ENCODE results near the gene SLC25A42. TPM values are rescaled to one million over a fixed set of nuclear protein-coding genes. Genes with fewer than 3 reads are reported as not detected.

SLC25A42 gene
- total RNA-seq, 1 experiment from 2014 or later: 4.5 TPM

GRCh38 chr19:19059018-19059836, 4.6 kb upstream of the SLC25A42 start:
- Histone ChIP-seq H3K9me2 (replicated peaks; ENCODE audit: insufficient read depth, low read length) (no peaks in the 10 kb centered on the region), H3K4me3 (ENCODE audit: low read length) (no peak overlapping the region), H3K36me3 (ENCODE audit: insufficient read depth, low read length) (no peaks in the 10 kb centered on the region), H3K27me3 (ENCODE audit: low read length) (no peaks in the 10 kb centered on the region), H4K20me1 (ENCODE audit: insufficient read depth, low read depth, low read length) (no peaks in the 10 kb centered on the region), H2AFZ (ENCODE audit: low read length) (no peak overlapping the region), H3K27ac (ENCODE audit: low read length) (no peak overlapping the region), H3K79me2 (ENCODE audit: low read length) (no peaks in the 10 kb centered on the region), H3K4me2 (ENCODE audit: low read depth, low read length, poor library complexity, severe bottlenecking) (no peak overlapping the region), H3K4me1 (ENCODE audit: low read length) (peaks cover 9% of the 10 kb centered on the region), H3K9me3 (ENCODE audit: low read length) (no peaks in the 10 kb centered on the region), H3K9ac (ENCODE audit: low read length) (no peak overlapping the region)
- no peak for DNase-seq

- H3K9ac ChIP-seq (ENCODE audit: low read length): no peak overlapping the region
- peaks cover 17% of the 10 kb centered on the region for H3K4me1 ChIP-seq (ENCODE audit: low read length)
- no peak overlapping the region for H3K4me2 ChIP-seq (ENCODE audit: low read depth, low read length, poor library complexity, severe bottlenecking)
- no peak overlapping the region for H3K4me3 ChIP-seq (ENCODE audit: low read length)
- no peak for DNase-seq
- no peaks in the 10 kb centered on the region for H3K79me2 ChIP-seq (ENCODE audit: low read length)
- H3K27ac ChIP-seq (ENCODE audit: low read length): no peak overlapping the region
- no peaks in the 10 kb centered on the region for H3K36me3 ChIP-seq (ENCODE audit: insufficient read depth, low read length)
- H3K9me2 ChIP-seq (replicated peaks; ENCODE audit: insufficient read depth, low read length): no peaks in the 10 kb centered on the region
- no peaks in the 10 kb centered on the region for H3K27me3 ChIP-seq (ENCODE audit: low read length)
- no peak overlapping the region for H2AFZ ChIP-seq (ENCODE audit: low read length)
- no peaks in the 10 kb centered on the region for H3K9me3 ChIP-seq (ENCODE audit: low read length)
- no peaks in the 10 kb centered on the region for H4K20me1 ChIP-seq (ENCODE audit: insufficient read depth, low read depth, low read length)
Observed at GRCh38 chr19:19059837-19060611, 3.8 kb upstream of the SLC25A42 start.

GRCh38 chr19:19061506-19061905, 2.3 kb upstream of the SLC25A42 start:
- Histone ChIP-seq H3K4me3 (ENCODE audit: low read length) (no peak overlapping the region), H3K4me2 (ENCODE audit: low read depth, low read length, poor library complexity, severe bottlenecking) (no peak overlapping the region)

GRCh38 chr19:19062454-19063182, 1.2 kb upstream of the SLC25A42 start:
- Histone ChIP-seq H3K9ac (ENCODE audit: low read length) (peak overlapping the region; percentile 53), H3K36me3 (ENCODE audit: insufficient read depth, low read length) (no peaks in the 10 kb centered on the region), H3K4me3 (ENCODE audit: low read length) (peak overlapping the region; percentile 55), H3K4me1 (ENCODE audit: low read length) (peaks cover 38% of the 10 kb centered on the region), H3K79me2 (ENCODE audit: low read length) (no peaks in the 10 kb centered on the region), H3K27ac (ENCODE audit: low read length) (no peak overlapping the region), H3K9me2 (replicated peaks; ENCODE audit: insufficient read depth, low read length) (no peaks in the 10 kb centered on the region), H4K20me1 (ENCODE audit: insufficient read depth, low read depth, low read length) (no peaks in the 10 kb centered on the region), H3K27me3 (ENCODE audit: low read length) (no peaks in the 10 kb centered on the region), H3K9me3 (ENCODE audit: low read length) (no peaks in the 10 kb centered on the region), H2AFZ (ENCODE audit: low read length) (no peak overlapping the region), H3K4me2 (ENCODE audit: low read depth, low read length, poor library complexity, severe bottlenecking) (peak overlapping the region; percentile 60)
- peak; percentile 55 for DNase-seq

More at GRCh38 chr19:19061506-19061905, 2.3 kb upstream of the SLC25A42 start:
- H3K4me1 ChIP-seq (ENCODE audit: low read length): peaks cover 26% of the 10 kb centered on the region
- no peak overlapping the region for H3K9ac ChIP-seq (ENCODE audit: low read length)
- H3K79me2 ChIP-seq (ENCODE audit: low read length): no peaks in the 10 kb centered on the region
- H3K27ac ChIP-seq (ENCODE audit: low read length): no peak overlapping the region
- no peaks in the 10 kb centered on the region for H3K9me2 ChIP-seq (replicated peaks; ENCODE audit: insufficient read depth, low read length)
- DNase-seq: no peak
- H3K36me3 ChIP-seq (ENCODE audit: insufficient read depth, low read length): no peaks in the 10 kb centered on the region
- no peaks in the 10 kb centered on the region for H3K9me3 ChIP-seq (ENCODE audit: low read length)
- no peak overlapping the region for H2AFZ ChIP-seq (ENCODE audit: low read length)
- no peaks in the 10 kb centered on the region for H3K27me3 ChIP-seq (ENCODE audit: low read length)
- H4K20me1 ChIP-seq (ENCODE audit: insufficient read depth, low read depth, low read length): no peaks in the 10 kb centered on the region

GRCh38 chr19:19064098-19064722, 416 bp downstream of the SLC25A42 start:
- H3K9me3 ChIP-seq (ENCODE audit: low read length): no peaks in the 10 kb centered on the region
- no peaks in the 10 kb centered on the region for H3K36me3 ChIP-seq (ENCODE audit: insufficient read depth, low read length)
- H3K9me2 ChIP-seq (replicated peaks; ENCODE audit: insufficient read depth, low read length): no peaks in the 10 kb centered on the region
- peak overlapping the region; percentile 78 for H3K4me2 ChIP-seq (ENCODE audit: low read depth, low read length, poor library complexity, severe bottlenecking)
- H3K4me3 ChIP-seq (ENCODE audit: low read length): peak overlapping the region; percentile 66
- peaks cover 46% of the 10 kb centered on the region for H3K4me1 ChIP-seq (ENCODE audit: low read length)
- H3K9ac ChIP-seq (ENCODE audit: low read length): peak overlapping the region; percentile 70
- H3K27me3 ChIP-seq (ENCODE audit: low read length): no peaks in the 10 kb centered on the region
- H2AFZ ChIP-seq (ENCODE audit: low read length): no peak overlapping the region
- no peaks in the 10 kb centered on the region for H4K20me1 ChIP-seq (ENCODE audit: insufficient read depth, low read depth, low read length)
- no peak for DNase-seq
- no peak overlapping the region for H3K27ac ChIP-seq (ENCODE audit: low read length)
- no peaks in the 10 kb centered on the region for H3K79me2 ChIP-seq (ENCODE audit: low read length)

- H3K4me1 ChIP-seq (ENCODE audit: low read length): peaks cover 47% of the 10 kb centered on the region
- DNase-seq: peak; percentile 57
Observed at GRCh38 chr19:19064811-19065745, 1.3 kb downstream of the SLC25A42 start.

GRCh38 chr19:19067276-19068072, 3.7 kb downstream of the SLC25A42 start:
- Histone ChIP-seq H3K9ac (ENCODE audit: low read length) (no peak overlapping the region), H3K9me3 (ENCODE audit: low read length) (no peaks in the 10 kb centered on the region), H3K79me2 (ENCODE audit: low read length) (no peaks in the 10 kb centered on the region), H3K9me2 (replicated peaks; ENCODE audit: insufficient read depth, low read length) (no peaks in the 10 kb centered on the region), H3K4me2 (ENCODE audit: low read depth, low read length, poor library complexity, severe bottlenecking) (peak overlapping the region; percentile 12), H3K4me3 (ENCODE audit: low read length) (no peak overlapping the region), H3K27ac (ENCODE audit: low read length) (no peak overlapping the region), H4K20me1 (ENCODE audit: insufficient read depth, low read depth, low read length) (no peaks in the 10 kb centered on the region), H3K36me3 (ENCODE audit: insufficient read depth, low read length) (no peaks in the 10 kb centered on the region), H2AFZ (ENCODE audit: low read length) (no peak overlapping the region), H3K27me3 (ENCODE audit: low read length) (no peaks in the 10 kb centered on the region), H3K4me1 (ENCODE audit: low read length) (peaks cover 47% of the 10 kb centered on the region)
- DNase-seq: peak; percentile 67

More at GRCh38 chr19:19064811-19065745, 1.3 kb downstream of the SLC25A42 start:
- no peaks in the 10 kb centered on the region for H3K27me3 ChIP-seq (ENCODE audit: low read length)
- no peak overlapping the region for H2AFZ ChIP-seq (ENCODE audit: low read length)
- no peaks in the 10 kb centered on the region for H4K20me1 ChIP-seq (ENCODE audit: insufficient read depth, low read depth, low read length)
- H3K79me2 ChIP-seq (ENCODE audit: low read length): no peaks in the 10 kb centered on the region
- H3K9ac ChIP-seq (ENCODE audit: low read length): peak overlapping the region; percentile 70
- H3K9me2 ChIP-seq (replicated peaks; ENCODE audit: insufficient read depth, low read length): no peaks in the 10 kb centered on the region
- H3K4me2 ChIP-seq (ENCODE audit: low read depth, low read length, poor library complexity, severe bottlenecking): peak overlapping the region; percentile 78
- no peaks in the 10 kb centered on the region for H3K36me3 ChIP-seq (ENCODE audit: insufficient read depth, low read length)
- H3K27ac ChIP-seq (ENCODE audit: low read length): no peak overlapping the region
- H3K4me3 ChIP-seq (ENCODE audit: low read length): peak overlapping the region; percentile 66
- no peaks in the 10 kb centered on the region for H3K9me3 ChIP-seq (ENCODE audit: low read length)
